Keratinocyte (primary cell): ENCODE measurements around the gene EZH1. TPM values are rescaled to one million over a fixed set of nuclear protein-coding genes. Genes with fewer than 3 reads are reported as not detected.

Experiments
- DNase-seq: peaks from one replicate; pipeline ENCODE4 v3.0.0-alpha.2; 2011; ENCODE audit warnings: low read depth, missing footprints, low spot score
- FAIRE-seq: peaks from 2 replicates; lab custom pipeline; 2011; peaks lifted over from hg19 to GRCh38; lab: Jason Lieb, UNC
- H2AFZ ChIP-seq: 2 replicates; pipeline ENCODE4 v1.6.0; 2012; ENCODE audit warnings: low read length, control low read depth, inconsistent platforms; ENCODE audit not compliant: control insufficient read depth
- H3K27ac ChIP-seq: 2 replicates; pipeline ENCODE4 v1.5.1; 2011; ENCODE audit warnings: low read length; ENCODE audit not compliant: control insufficient read depth, insufficient read depth
- H3K27me3 ChIP-seq: 3 replicates; pipeline ENCODE4 v1.6.0; 2011; ENCODE audit warnings: low read length; ENCODE audit not compliant: control insufficient read depth, insufficient read depth; ENCODE audit errors: extremely low read depth
- H3K36me3 ChIP-seq, 2 experiments: 2 replicates in 1 of 2; 3 replicates in 1 of 2; pipeline ENCODE4 v1.5.1; 2011; ENCODE audit warnings: low read length in 2 of 2, mild to moderate bottlenecking in 1 of 2; ENCODE audit not compliant: control insufficient read depth in 2 of 2, insufficient read depth in 2 of 2; ENCODE audit errors: extremely low read depth in 1 of 2
- H3K4me1 ChIP-seq: 3 replicates; pipeline ENCODE4 v1.5.1; 2011; ENCODE audit warnings: low read length; ENCODE audit not compliant: control insufficient read depth, insufficient read depth; ENCODE audit errors: extremely low read depth
- H3K4me2 ChIP-seq: 3 replicates; pipeline ENCODE4 v1.6.0; 2011; ENCODE audit warnings: low read depth, low read length; ENCODE audit not compliant: control insufficient read depth, insufficient read depth; ENCODE audit errors: extremely low read depth
- H3K4me3 ChIP-seq, 3 experiments: fragments of 200-600 bp in 1 of 3; sonication (generic) in 1 of 3; 2 replicates in 2 of 3; 3 replicates in 1 of 3; pipeline ENCODE4 v1.5.1; 2011 to 2016; ENCODE audit warnings: low read length in 3 of 3, mild to moderate bottlenecking in 3 of 3, control low read depth in 2 of 3, inconsistent platforms in 1 of 3, low read depth in 1 of 3, mixed read lengths in 1 of 3, mixed run types in 1 of 3, moderate library complexity in 1 of 3; ENCODE audit not compliant: control insufficient read depth in 2 of 3, insufficient read depth in 2 of 3; ENCODE audit errors: extremely low read depth in 1 of 3
- H3K79me2 ChIP-seq: 2 replicates; pipeline ENCODE4 v1.6.0; 2012; ENCODE audit warnings: low read length; ENCODE audit not compliant: control insufficient read depth, insufficient read depth
- H3K9ac ChIP-seq: 3 replicates; pipeline ENCODE4 v1.6.0; 2011; ENCODE audit warnings: low read length; ENCODE audit not compliant: control insufficient read depth, insufficient read depth; ENCODE audit errors: extremely low read depth
- H3K9me1 ChIP-seq: 3 replicates; pipeline ENCODE4 v1.6.0; 2011; ENCODE audit warnings: low read length; ENCODE audit not compliant: control insufficient read depth, insufficient read depth; ENCODE audit errors: extremely low read depth
- H3K9me3 ChIP-seq: 2 replicates; pipeline ENCODE4 v1.5.1; 2012; ENCODE audit warnings: low read depth, low read length; ENCODE audit not compliant: control insufficient read depth
- H4K20me1 ChIP-seq: 3 replicates; pipeline ENCODE4 v1.6.0; 2011; ENCODE audit warnings: low read length; ENCODE audit not compliant: control insufficient read depth, insufficient read depth; ENCODE audit errors: extremely low read depth
- CTCF ChIP-seq, 3 experiments: IDR thresholded peaks in 1 of 3; conservative IDR thresholded peaks in 1 of 3; optimal IDR thresholded peaks in 1 of 3; 2 replicates in 2 of 3; 3 replicates in 1 of 3; pipeline versions ENCODE3 to v1.5.1; 2011; ENCODE audit warnings: low read length in 3 of 3, mild to moderate bottlenecking in 3 of 3, moderate library complexity in 2 of 3, control low read depth in 1 of 3, inconsistent platforms in 1 of 3; ENCODE audit not compliant: insufficient read depth in 2 of 3; ENCODE audit errors: extremely low read depth in 1 of 3
- EZH2 ChIP-seq: IDR thresholded peaks from one replicate; pipeline ENCODE4 v1.6.1; 2012; ENCODE audit warnings: inconsistent platforms, mild to moderate bottlenecking, low read length, moderate library complexity
- dilution Hi-C: fragments of 300-500 bp; cut with MboI; formaldehyde crosslinking; loops from one replicate; pipeline ENCODE4 v1.7.0; 2020; ENCODE audit warnings: low sequenced_read_pairs; ENCODE audit not compliant: extremely low pct_ligation_motif_present
- polyA plus RNA-seq, 5 experiments: library from polyadenylated mRNA; depleted of rRNA in 3 of 5; stranded (reverse) in 3 of 5; stranded (forward) in 1 of 5; unstranded in 1 of 5; fragments of >200 nt; gene quantifications; 1 replicate in 1 of 5; 2 replicates in 3 of 5; 3 replicates in 1 of 5; pipeline versions ENCODE4 v1.2.1 to v1.2.3, GENCODE V29; 2011 to 2012; ENCODE audit warnings: missing spikeins in 2 of 5, low read depth in 1 of 5, low replicate concordance in 1 of 5

Gene EZH1
- polyA plus RNA-seq, 1 donor (not counting 4 experiments of a cell fraction or from before 2014, with no cell fraction given) = 18.3 TPM

GRCh38 chr17:42676424-42677011, 68.3 kb downstream of the EZH1 start, which contains the start of gene PLEKHH3:
TSS of gene PLEKHH3 (minus strand) at chr17:42676994. CDS start at chr17:42676563, 431 bp downstream.
- dilution Hi-C loops = no loop called here
- Histone ChIP-seq H3K4me3 (peak within 1 kb of the TSS; percentile 92 to 93 (median 92)), H3K4me2 (peak within 1 kb of the TSS; percentile 96), H2AFZ (peak within 1 kb of the TSS; percentile 79), H3K9me1 (no peaks in the 10 kb centered on the region), H3K9ac (peak within 1 kb of the TSS; percentile 85), H3K4me1 (peaks cover 61% of the 10 kb centered on the region), H3K27me3 (no peaks in the 10 kb centered on the region), H3K36me3 (peaks cover 7 to 10% of the 10 kb centered on the region in 2 experiments), H4K20me1 (peaks cover 6% of the 10 kb centered on the region), H3K79me2 (peaks cover 16% of the 10 kb centered on the region), H3K9me3 (no peaks in the 10 kb centered on the region), H3K27ac (peak within 1 kb of the TSS; percentile 95)
- DNase-seq (no peak), FAIRE-seq (no peak)
- no peak for TF ChIP-seq EZH2
- TF ChIP-seq CTCF (optimal IDR thresholded peaks at IDR 0.05 in 1 of 3, IDR thresholded peaks at IDR 0.05 in 1 of 3, conservative IDR thresholded peaks at IDR 0.05 in 1 of 3; ENCODE audit: extremely low read depth in 1 of 3, insufficient read depth in 2 of 3, low read length in 3 of 3) = peak in 1 of 3 experiments; percentile 14

GRCh38 chr17:42675965-42676423, 68.8 kb downstream of the EZH1 start:
- FAIRE-seq = no peak
- dilution Hi-C loops = no loop called here

More at GRCh38 chr17:42675965-42676423, 68.8 kb downstream of the EZH1 start:
- H3K79me2 ChIP-seq = peaks cover 16% of the 10 kb centered on the region
- peak overlapping the region; percentile 79 for H3K9ac ChIP-seq
- H3K27me3 ChIP-seq = no peaks in the 10 kb centered on the region
- TF ChIP-seq CTCF (optimal IDR thresholded peaks at IDR 0.05 in 1 of 3, IDR thresholded peaks at IDR 0.05 in 1 of 3, conservative IDR thresholded peaks at IDR 0.05 in 1 of 3; ENCODE audit: extremely low read depth in 1 of 3, insufficient read depth in 2 of 3, low read length in 3 of 3) (no peak), EZH2 (no peak)
- H3K4me1 ChIP-seq = peaks cover 66% of the 10 kb centered on the region
- H3K9me3 ChIP-seq = no peaks in the 10 kb centered on the region
- H4K20me1 ChIP-seq = peaks cover 6% of the 10 kb centered on the region
- peak overlapping the region; percentile 92 to 93 (median 92) for H3K4me3 ChIP-seq
- H2AFZ ChIP-seq = peak overlapping the region; percentile 58
- H3K27ac ChIP-seq = peak overlapping the region; percentile 49
- peak overlapping the region; percentile 91 for H3K4me2 ChIP-seq
- peaks cover 3% of the 10 kb centered on the region for H3K9me1 ChIP-seq
- H3K36me3 ChIP-seq = peaks cover 13 to 14% of the 10 kb centered on the region in 2 experiments
- DNase-seq = no peak
